IMR-90 (cell line): ENCODE data around the gene ZNF407. TPM values are rescaled to one million over a fixed set of nuclear protein-coding genes. Genes with fewer than 3 reads are reported as not detected.

Experiments used
- ATAC-seq: fragments of 200-7000 bp; cut with Tn5 transposase; 2 replicates; pipeline ENCODE4 v1.9.1; 2020; ENCODE audit warnings: low read depth, mild to moderate bottlenecking, moderate library complexity
- BruUV-seq: library from RNA; stranded (reverse); fragments of 400-500 nt; replicated peaks from 2 replicates; lab custom pipeline; 2021; lab: Mats Ljungman, UMichigan
- CTCF ChIA-PET: fragments of 300-600 bp; formaldehyde crosslinking; extraction: SDS; loops from one replicate; lab custom pipeline; 2021; ENCODE audit warnings: antibody characterized with exemption; lab: Yijun Ruan, JAX
- POLR2A ChIA-PET: fragments of 300-600 bp; sonication (Branson Sonifier 250); formaldehyde crosslinking; loops from one replicate; lab custom pipeline; 2022; ENCODE audit warnings: antibody characterized with exemption; ENCODE audit not compliant: unreplicated experiment; lab: Charles Lee
- DNase-seq: peaks from one replicate; pipeline ENCODE4 v3.0.0; 2013
- H2AFZ ChIP-seq: replicated peaks from 2 replicates; pipeline ENCODE3; 2013; ENCODE audit warnings: low read length, mild to moderate bottlenecking; ENCODE audit not compliant: poor library complexity
- H2AK5ac ChIP-seq: 2 replicates; pipeline ENCODE4 v1.6.1; 2013; ENCODE audit warnings: low read depth, low read length, inconsistent platforms
- H2AK9ac ChIP-seq: replicated peaks from 2 replicates; pipeline ENCODE3; 2013; ENCODE audit warnings: mild to moderate bottlenecking, low read depth, low read length, moderate library complexity; ENCODE audit not compliant: poor library complexity
- H2BK120ac ChIP-seq: 2 replicates; pipeline ENCODE4 v1.6.1; 2013; ENCODE audit warnings: low read depth, low read length, inconsistent platforms
- H2BK15ac ChIP-seq: 3 replicates; pipeline ENCODE4 v1.6.1; 2013; ENCODE audit warnings: low read depth, low read length, inconsistent platforms
- H2BK20ac ChIP-seq: 2 replicates; pipeline ENCODE4 v1.6.1; 2013; ENCODE audit warnings: low read depth, mild to moderate bottlenecking, inconsistent platforms, low read length, moderate library complexity
- H2BK5ac ChIP-seq: 2 replicates; pipeline ENCODE4 v1.6.1; 2013; ENCODE audit warnings: mild to moderate bottlenecking, low read depth, low read length, inconsistent platforms; ENCODE audit not compliant: poor library complexity, severe bottlenecking
- H3K14ac ChIP-seq: replicated peaks from 2 replicates; pipeline ENCODE4 v1.6.1; 2013; ENCODE audit warnings: low read depth, low read length, inconsistent platforms
- H3K18ac ChIP-seq: 2 replicates; pipeline ENCODE4 v1.6.1; 2013; ENCODE audit warnings: low read depth, low read length, control low read depth
- H3K23ac ChIP-seq: 2 replicates; pipeline ENCODE4 v1.6.1; 2013; ENCODE audit warnings: low read depth, low read length, inconsistent platforms
- H3K27ac ChIP-seq: 2 replicates; pipeline ENCODE4 v1.5.1; 2013; ENCODE audit warnings: mild to moderate bottlenecking, control low read depth, low read length; ENCODE audit not compliant: insufficient read depth
- H3K27me3 ChIP-seq: 2 replicates; pipeline ENCODE4 v1.6.1; 2013; ENCODE audit warnings: low read length; ENCODE audit not compliant: control insufficient read depth, insufficient read depth
- H3K36me3 ChIP-seq: 2 replicates; pipeline ENCODE4 v1.6.1; 2013; ENCODE audit warnings: low read length, mixed read lengths; ENCODE audit not compliant: control insufficient read depth, insufficient read depth
- H3K4ac ChIP-seq: 2 replicates; pipeline ENCODE4 v1.6.1; 2013; ENCODE audit warnings: low read depth, low read length, inconsistent platforms
- H3K4me1 ChIP-seq: 2 replicates; pipeline ENCODE4 v1.6.1; 2013; ENCODE audit warnings: low read length, mixed read lengths; ENCODE audit not compliant: control insufficient read depth, insufficient read depth
- H3K4me2 ChIP-seq: 2 replicates; pipeline ENCODE4 v1.6.1; 2013; ENCODE audit warnings: low read depth, mild to moderate bottlenecking, control low read depth, low read length, moderate library complexity
- H3K4me3 ChIP-seq: 2 replicates; pipeline ENCODE4 v1.5.1; 2013; ENCODE audit warnings: low read depth, mild to moderate bottlenecking, control low read depth, low read length, moderate library complexity; ENCODE audit not compliant: insufficient read depth
- H3K56ac ChIP-seq: 2 replicates; pipeline ENCODE4 v1.6.1; 2013; ENCODE audit warnings: low read length, inconsistent platforms; ENCODE audit not compliant: insufficient read depth; ENCODE audit errors: extremely low read depth
- H3K79me1 ChIP-seq, 2 experiments: 2 replicates each; pipeline ENCODE4 v1.6.1; 2013; ENCODE audit warnings: low read length in 2 of 2, inconsistent platforms in 1 of 2, low read depth in 1 of 2
- H3K9ac ChIP-seq: 2 replicates; pipeline ENCODE4 v1.6.1; 2013; ENCODE audit warnings: low read depth, low read length, control low read depth
- H3K9me1 ChIP-seq: 2 replicates; pipeline ENCODE4 v1.6.1; 2013; ENCODE audit warnings: low read length, inconsistent platforms; ENCODE audit not compliant: insufficient read depth
- H3K9me3 ChIP-seq: 2 replicates; pipeline ENCODE4 v1.6.1; 2013; ENCODE audit warnings: low read length; ENCODE audit not compliant: control insufficient read depth, insufficient read depth
- H4K20me1 ChIP-seq: 2 replicates; pipeline ENCODE4 v1.6.1; 2013; ENCODE audit warnings: low read length, inconsistent platforms; ENCODE audit not compliant: insufficient read depth
- H4K5ac ChIP-seq: 2 replicates; pipeline ENCODE4 v1.6.1; 2013; ENCODE audit warnings: mild to moderate bottlenecking, low read depth, low read length, control low read depth
- H4K8ac ChIP-seq, 2 experiments: 2 replicates each; pipeline ENCODE4 v1.6.1; 2013; ENCODE audit warnings: low read depth in 2 of 2, low read length in 2 of 2, control low read depth in 1 of 2, inconsistent platforms in 1 of 2
- H4K91ac ChIP-seq: 2 replicates; pipeline ENCODE4 v1.6.1; 2013; ENCODE audit warnings: low read depth, low read length, inconsistent platforms; ENCODE audit not compliant: insufficient read depth
- CHD1 ChIP-seq: IDR thresholded peaks from 2 replicates; pipeline ENCODE4 v1.6.1; 2012; ENCODE audit warnings: low read depth, low read length, improper control_type of control experiment
- FOS ChIP-seq: fragments of 150-350 bp; IDR thresholded peaks from 2 replicates; pipeline ENCODE4 v1.6.1; 2016; ENCODE audit warnings: low read depth, low read length
- MAZ ChIP-seq: IDR thresholded peaks from 2 replicates; pipeline ENCODE4 v1.6.1; 2012; ENCODE audit warnings: low read depth, mild to moderate bottlenecking, low read length, improper control_type of control experiment, moderate library complexity, borderline replicate concordance
- NFE2L2 ChIP-seq: fragments of 150-350 bp; IDR thresholded peaks from 2 replicates; pipeline ENCODE4 v1.6.1; 2016; ENCODE audit warnings: low read depth, mild to moderate bottlenecking, low read length
- RAD21 ChIP-seq: IDR thresholded peaks from 2 replicates; pipeline ENCODE4 v1.6.1; 2012; ENCODE audit warnings: low read length, improper control_type of control experiment
- RCOR1 ChIP-seq: IDR thresholded peaks from 2 replicates; pipeline ENCODE4 v1.6.1; 2012; ENCODE audit warnings: mild to moderate bottlenecking, low read length, improper control_type of control experiment; ENCODE audit not compliant: insufficient replicate concordance
- WGBS, 2 experiments: methylation state at CpG; one replicate each; pipeline versions ENCODE4 v1.1.5 to v1.1.7; 2013; ENCODE audit warnings: missing lambda C conversion rate in 2 of 2; ENCODE audit not compliant: insufficient read length in 1 of 2; ENCODE audit errors: extremely low coverage in 2 of 2; 5-methylcytosine and 5-hydroxymethylcytosine counted together
- dilution Hi-C: fragments of 300-500 bp; cut with HindIII; formaldehyde crosslinking; loops from one replicate; pipeline ENCODE4 v1.14.3; 2018; ENCODE audit warnings: low sequenced_read_pairs; ENCODE audit not compliant: unreplicated experiment
- in situ Hi-C: fragments of 300-500 bp; cut with MboI; formaldehyde crosslinking; loops from 3 replicates; pipeline ENCODE4 v1.14.3; 2019; ENCODE audit warnings: low sequenced_read_pairs, inconsistent platforms, mixed read lengths
- intact Hi-C: fragments of 100-400 bp; cut with micrococcal nuclease; formaldehyde crosslinking; loops from 2 replicates; pipeline ENCODE4 v1.10.0; 2022
- polyA plus RNA-seq, 3 experiments: library from polyadenylated mRNA; depleted of rRNA; stranded (reverse); fragments of >200 nt; gene quantifications; 2 replicates each; pipeline ENCODE4 v1.2.3, GENCODE V29; 2012; ENCODE audit warnings: low replicate concordance in 1 of 3
- total RNA-seq: library from RNA; depleted of rRNA; stranded (reverse); fragments of >200 nt; gene quantifications from 2 replicates; pipeline ENCODE4 v1.2.3, GENCODE V29; 2012
- TF ChIP-seq, protein P1 (sequence below): fragments of 150-350 bp; IDR thresholded peaks from 2 replicates; pipeline ENCODE4 v1.6.1; 2016; ENCODE audit warnings: low read depth, mild to moderate bottlenecking, low read length, moderate library complexity, borderline replicate concordance

The ZNF407 gene
- total and polyA plus RNA-seq, 2 of the 4 experiments (the other 2 are of a cell fraction) = 3.1 to 20.1 TPM

DNA sequence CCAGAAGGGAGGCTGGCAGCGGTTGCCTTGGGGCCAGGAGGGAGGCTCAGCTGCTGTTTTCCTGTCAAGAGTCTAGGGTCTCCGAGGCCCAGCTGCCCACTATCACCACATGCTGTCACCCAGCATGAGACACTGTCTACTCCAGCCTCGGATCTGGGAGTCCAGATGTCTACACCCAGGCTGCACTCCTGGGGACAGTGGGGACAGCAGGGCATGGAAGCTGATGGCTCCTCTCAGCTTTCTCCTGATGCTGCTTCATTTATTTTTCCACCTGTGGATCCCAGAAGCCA, 477.3 kb downstream of the ZNF407 start:
- H2AK9ac ChIP-seq = no peak overlapping the region
- no peak overlapping the region for H4K5ac ChIP-seq
- H4K20me1 ChIP-seq = no peaks in the 10 kb centered on the region
- no peak overlapping the region for H3K9ac ChIP-seq
- H2AFZ ChIP-seq = no peak overlapping the region
- no peaks in the 10 kb centered on the region for H3K79me1 ChIP-seq
- peaks cover 14% of the 10 kb centered on the region for H3K9me3 ChIP-seq
- no peak overlapping the region for H3K56ac ChIP-seq
- ChIA-PET POLR2A (no interaction called here), CTCF (no interaction called here)
- TF ChIP-seq, protein P1, sequence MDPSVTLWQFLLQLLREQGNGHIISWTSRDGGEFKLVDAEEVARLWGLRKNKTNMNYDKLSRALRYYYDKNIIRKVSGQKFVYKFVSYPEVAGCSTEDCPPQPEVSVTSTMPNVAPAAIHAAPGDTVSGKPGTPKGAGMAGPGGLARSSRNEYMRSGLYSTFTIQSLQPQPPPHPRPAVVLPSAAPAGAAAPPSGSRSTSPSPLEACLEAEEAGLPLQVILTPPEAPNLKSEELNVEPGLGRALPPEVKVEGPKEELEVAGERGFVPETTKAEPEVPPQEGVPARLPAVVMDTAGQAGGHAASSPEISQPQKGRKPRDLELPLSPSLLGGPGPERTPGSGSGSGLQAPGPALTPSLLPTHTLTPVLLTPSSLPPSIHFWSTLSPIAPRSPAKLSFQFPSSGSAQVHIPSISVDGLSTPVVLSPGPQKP = no peak
- TF ChIP-seq NFE2L2 (no peak), CHD1 (no peak), MAZ (no peak), RCOR1 (no peak), FOS (no peak), RAD21 (no peak)
- H3K4ac ChIP-seq = no peak overlapping the region
- no peak overlapping the region for H2AK5ac ChIP-seq
- H4K91ac ChIP-seq = no peak overlapping the region
- ATAC-seq (no peak), DNase-seq (no peak)
- WGBS, 2 experiments = no CpG with 5 or more reads among the region's 3 CpGs
- in situ Hi-C loops (no loop called here), intact Hi-C loops (no loop called here), dilution Hi-C loops (no loop called here)
- H3K14ac ChIP-seq = no peak overlapping the region
- H3K4me1 ChIP-seq = peaks cover 8% of the 10 kb centered on the region
- no peak overlapping the region for H2BK120ac ChIP-seq
- no peaks in the 10 kb centered on the region for H3K36me3 ChIP-seq
- no peak overlapping the region for H3K23ac ChIP-seq
- H3K27ac ChIP-seq = no peak overlapping the region
- no peak overlapping the region for H3K4me3 ChIP-seq
- no peak overlapping the region for H2BK5ac ChIP-seq
- H3K9me1 ChIP-seq = peaks cover 16% of the 10 kb centered on the region
- no peak overlapping the region for H2BK20ac ChIP-seq
- no peak overlapping the region for H3K18ac ChIP-seq
- BruUV-seq = no TSS peak
- no peak overlapping the region for H2BK15ac ChIP-seq
- no peak overlapping the region for H4K8ac ChIP-seq
- no peaks in the 10 kb centered on the region for H3K27me3 ChIP-seq
- no peak overlapping the region for H3K4me2 ChIP-seq
